Activated naive CD4-positive, alpha-beta T cell treated with anti-CD3 and anti-CD28 coated beads, Interleukin-2, amount 50 U/mL, for 24 hours (primary cell): ENCODE data around the gene APOL2.
"Not testable (repeated sequence)": the region's sequence is repeated elsewhere in the genome, so short reads cannot be mapped to it uniquely, and the experiment has no call there.

ENCODE experiments used
- H3K27ac Mint-ChIP-seq: one replicate; pipeline ENCODE4 v1.8.0; 2021; ENCODE audit warnings: mild to moderate bottlenecking, mixed read lengths
- H3K27me3 Mint-ChIP-seq: one replicate; pipeline ENCODE4 v1.8.0; 2021; ENCODE audit warnings: mixed read lengths
- H3K36me3 Mint-ChIP-seq: one replicate; pipeline ENCODE4 v1.8.0; 2021; ENCODE audit warnings: mixed read lengths
- H3K4me1 Mint-ChIP-seq: one replicate; pipeline ENCODE4 v1.8.0; 2021; ENCODE audit warnings: mixed read lengths
- H3K4me3 Mint-ChIP-seq: one replicate; pipeline ENCODE4 v1.8.0; 2021; ENCODE audit warnings: mild to moderate bottlenecking, mixed read lengths
- H3K9me3 Mint-ChIP-seq: one replicate; pipeline ENCODE4 v1.8.0; 2021; ENCODE audit warnings: mixed read lengths

APOL2 gene

DNA sequence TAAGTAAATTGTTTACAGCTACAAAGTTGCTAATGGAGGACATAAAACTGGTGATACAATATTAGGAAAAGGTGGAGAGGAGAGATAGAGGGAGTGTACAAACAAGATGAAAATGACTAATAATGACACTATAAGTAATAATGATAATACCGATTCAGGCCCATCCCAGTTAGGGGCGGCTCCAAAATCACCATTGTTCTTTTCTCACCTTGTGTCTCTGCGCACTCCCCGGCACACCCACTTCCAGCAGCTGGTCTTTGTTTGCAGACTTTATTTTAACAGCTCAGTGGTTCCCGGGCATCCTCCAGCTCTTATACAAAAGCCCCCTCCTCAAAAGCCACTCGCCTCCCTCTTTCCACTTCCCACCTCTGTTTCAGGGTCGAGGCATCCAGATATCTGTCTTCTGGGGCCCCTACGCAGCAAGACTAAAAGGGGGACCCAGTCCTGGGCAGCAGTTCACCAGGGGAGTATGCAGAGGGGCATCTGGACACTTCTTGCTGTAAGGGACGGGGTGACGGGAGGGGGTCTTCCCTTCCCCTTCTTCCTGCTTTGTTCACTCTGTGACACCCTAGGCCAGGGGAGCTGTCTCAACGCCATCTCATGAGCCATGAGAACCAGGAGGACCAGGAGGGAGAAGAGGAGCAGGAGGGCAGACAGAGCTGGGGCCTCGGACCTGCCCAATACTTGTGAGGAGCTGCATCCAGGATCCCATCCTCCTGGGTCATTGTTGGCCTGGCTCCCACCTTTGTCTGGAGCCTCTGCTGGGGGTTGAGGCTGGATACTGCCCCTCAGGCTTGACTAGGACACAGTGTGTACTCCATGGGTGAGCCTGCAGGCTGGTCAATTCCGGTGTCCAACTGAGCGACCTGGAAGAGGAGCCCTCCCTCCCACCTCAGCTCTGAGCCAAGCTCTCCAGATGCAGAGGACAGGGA is 2.7 kb downstream of the APOL2 start:
- Mint-ChIP-seq H3K4me1 (peaks cover 58% of the 10 kb centered on the region), H3K4me3 (peak overlapping the region; percentile 97), H3K27ac (peak overlapping the region; percentile 91), H3K27me3 (no peaks in the 10 kb centered on the region), H3K9me3 (no peaks in the 10 kb centered on the region), H3K36me3 (peaks cover 34% of the 10 kb centered on the region)

DNA sequence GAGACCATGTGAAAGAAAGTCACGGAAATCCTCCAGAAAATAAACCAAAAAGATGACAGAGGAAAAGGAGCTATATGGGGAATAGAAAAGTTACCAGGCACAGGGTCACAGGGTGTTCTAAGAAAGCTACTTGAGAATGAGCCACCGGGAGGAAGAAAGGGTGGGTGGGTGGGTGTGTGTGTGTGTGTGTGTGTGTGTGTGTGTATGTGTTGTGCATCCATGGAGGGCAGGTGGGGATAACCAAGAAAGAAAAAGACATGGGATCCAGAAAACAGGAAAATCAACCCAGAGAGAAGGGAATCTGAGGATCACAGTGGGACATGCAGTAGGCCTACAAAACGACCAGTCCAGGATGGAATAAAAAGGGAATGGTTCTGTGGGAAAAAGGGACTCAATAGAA is 3.7 kb downstream of the APOL2 start:
- H3K27ac Mint-ChIP-seq: peak overlapping the region; percentile 91
- peaks cover 37% of the 10 kb centered on the region for H3K36me3 Mint-ChIP-seq
- H3K4me3 Mint-ChIP-seq: peak overlapping the region; percentile 97
- peaks cover 58% of the 10 kb centered on the region for H3K4me1 Mint-ChIP-seq
- H3K9me3 Mint-ChIP-seq: no peaks in the 10 kb centered on the region
- H3K27me3 Mint-ChIP-seq: no peaks in the 10 kb centered on the region

DNA sequence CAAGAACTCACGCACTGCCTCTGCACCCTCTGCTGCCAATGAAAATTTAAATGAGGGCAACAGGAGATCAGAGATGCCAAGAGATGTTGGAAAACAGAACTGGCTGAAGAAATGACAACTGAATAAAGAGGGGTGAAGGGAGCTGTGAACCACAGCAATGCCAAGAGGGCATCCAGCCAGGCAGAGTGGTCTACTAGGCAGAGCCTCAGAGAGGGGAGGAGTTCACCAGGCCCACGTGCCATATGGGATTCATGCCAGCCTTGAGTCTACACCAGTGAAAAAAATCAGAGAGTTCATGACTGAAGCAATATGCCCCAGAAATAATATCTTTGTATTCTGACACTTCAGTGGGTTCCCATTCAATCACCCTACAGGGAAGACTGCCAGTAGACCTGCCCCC is 4.4 kb downstream of the APOL2 start:
- Mint-ChIP-seq H3K4me3 (peak overlapping the region; percentile 24), H3K27ac (peak overlapping the region; percentile 79), H3K9me3 (no peaks in the 10 kb centered on the region), H3K27me3 (no peaks in the 10 kb centered on the region), H3K36me3 (peaks cover 39% of the 10 kb centered on the region), H3K4me1 (peaks cover 55% of the 10 kb centered on the region)

DNA sequence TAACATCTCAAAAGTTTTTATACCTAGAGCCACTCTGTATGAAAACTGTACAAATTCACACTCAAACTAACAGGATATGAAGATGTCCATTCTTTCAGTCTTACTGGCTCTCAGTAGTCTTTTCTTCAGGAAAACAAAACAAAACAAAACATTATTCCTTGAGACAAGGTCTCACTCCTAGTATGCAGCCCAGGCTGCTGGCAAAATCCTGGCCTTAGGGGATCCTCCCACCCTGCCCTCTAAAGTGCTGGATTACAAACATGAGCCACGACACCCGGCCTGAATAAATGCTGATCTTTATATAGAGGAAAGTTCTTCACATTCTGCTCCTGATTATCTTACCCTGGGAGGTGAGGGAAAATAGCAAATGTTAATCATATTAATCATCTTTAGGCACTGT is 5.1 kb downstream of the APOL2 start:
- peaks cover 48% of the 10 kb centered on the region for H3K4me1 Mint-ChIP-seq
- H3K4me3 Mint-ChIP-seq: no peak overlapping the region
- H3K27me3 Mint-ChIP-seq: no peaks in the 10 kb centered on the region
- peaks cover 39% of the 10 kb centered on the region for H3K36me3 Mint-ChIP-seq
- H3K9me3 Mint-ChIP-seq: no peaks in the 10 kb centered on the region
- H3K27ac Mint-ChIP-seq: peak overlapping the region; percentile 15

DNA sequence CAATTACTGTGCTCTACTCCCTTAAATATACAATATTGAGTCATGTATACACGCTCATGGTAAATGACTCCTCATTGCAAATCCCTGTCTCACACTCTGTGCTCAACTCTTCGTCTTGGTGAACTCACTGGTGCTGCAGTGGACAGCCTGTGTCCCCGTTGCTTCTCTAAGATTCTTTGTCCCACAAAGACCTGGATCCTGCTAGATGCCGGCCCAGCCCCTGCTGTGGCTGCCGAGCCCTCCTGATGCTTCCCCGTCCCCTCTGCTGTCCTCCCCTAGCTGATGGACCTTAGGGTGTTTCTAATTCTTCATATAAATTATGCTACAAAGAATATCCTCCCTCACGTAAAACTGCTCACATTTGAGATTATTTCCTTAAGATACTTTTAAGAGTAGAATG is 5.5 kb downstream of the APOL2 start:
- H3K27me3 Mint-ChIP-seq: no peaks in the 10 kb centered on the region
- peaks cover 46% of the 10 kb centered on the region for H3K4me1 Mint-ChIP-seq
- no peak overlapping the region for H3K4me3 Mint-ChIP-seq
- H3K27ac Mint-ChIP-seq: no peak overlapping the region
- H3K36me3 Mint-ChIP-seq: peaks cover 39% of the 10 kb centered on the region
- no peaks in the 10 kb centered on the region for H3K9me3 Mint-ChIP-seq

DNA sequence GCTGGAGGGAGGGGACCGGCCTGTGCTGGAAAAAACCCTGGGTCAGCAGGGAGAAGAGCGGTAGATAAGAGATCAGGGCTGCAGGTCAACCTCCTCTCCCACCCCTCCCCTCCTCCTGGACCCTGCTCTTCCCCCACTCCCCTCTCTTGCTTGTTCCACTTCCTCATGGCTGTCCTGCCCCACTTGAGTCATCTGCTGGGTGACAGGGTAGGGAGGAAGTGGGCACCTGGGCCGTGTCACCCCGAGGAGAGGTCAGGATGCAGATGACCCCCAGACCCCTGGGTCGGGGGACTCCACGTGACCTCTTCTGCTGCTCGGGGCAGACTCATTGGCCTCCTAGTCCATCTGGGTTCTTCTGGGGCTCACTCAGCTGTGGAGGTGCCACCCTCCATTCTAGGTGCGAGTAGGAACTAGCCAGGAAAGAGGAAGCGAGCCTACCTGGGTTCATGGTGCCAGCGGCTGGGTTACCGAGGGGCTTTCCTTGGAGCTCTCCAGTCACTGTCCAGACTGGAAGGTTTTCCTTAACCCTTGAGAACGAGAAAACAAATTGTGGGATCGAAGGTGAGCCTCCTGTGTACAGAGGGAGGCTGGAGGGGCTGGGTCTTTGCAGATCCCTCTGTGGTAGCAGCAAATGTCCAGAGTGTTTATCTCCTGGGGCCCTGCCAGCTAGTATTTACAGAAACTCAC is 6.5 kb downstream of the APOL2 start:
- no peaks in the 10 kb centered on the region for H3K9me3 Mint-ChIP-seq
- no peak overlapping the region for H3K27ac Mint-ChIP-seq
- H3K36me3 Mint-ChIP-seq: peaks cover 39% of the 10 kb centered on the region
- no peak overlapping the region for H3K4me3 Mint-ChIP-seq
- H3K4me1 Mint-ChIP-seq: peaks cover 39% of the 10 kb centered on the region
- H3K27me3 Mint-ChIP-seq: no peaks in the 10 kb centered on the region

DNA sequence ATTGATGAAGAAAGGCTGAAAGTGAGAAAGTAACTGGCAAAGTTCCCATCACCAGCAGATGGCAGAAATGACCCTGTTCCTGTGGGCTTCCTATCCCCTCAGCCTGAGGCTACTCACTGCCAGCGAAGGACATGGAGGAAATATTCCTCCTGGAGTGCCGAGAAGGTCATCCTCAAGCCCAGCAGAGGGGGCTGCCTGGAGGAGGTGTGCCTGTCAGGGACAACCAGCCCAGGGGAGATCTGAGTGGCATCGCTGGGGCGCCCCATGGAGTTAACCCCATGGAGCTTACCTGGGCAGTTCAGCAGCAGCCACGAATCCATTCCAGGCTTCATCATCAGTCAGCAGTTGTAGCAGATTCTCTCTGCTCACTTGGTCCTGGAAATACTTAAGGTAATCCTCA is 8.3 kb downstream of the APOL2 start:
- not testable (repeated sequence) for H3K27ac Mint-ChIP-seq, H3K27me3 Mint-ChIP-seq, H3K4me3 Mint-ChIP-seq, H3K9me3 Mint-ChIP-seq
- H3K36me3 Mint-ChIP-seq: peaks cover 40% of the 10 kb centered on the region
- H3K4me1 Mint-ChIP-seq: peaks cover 23% of the 10 kb centered on the region

DNA sequence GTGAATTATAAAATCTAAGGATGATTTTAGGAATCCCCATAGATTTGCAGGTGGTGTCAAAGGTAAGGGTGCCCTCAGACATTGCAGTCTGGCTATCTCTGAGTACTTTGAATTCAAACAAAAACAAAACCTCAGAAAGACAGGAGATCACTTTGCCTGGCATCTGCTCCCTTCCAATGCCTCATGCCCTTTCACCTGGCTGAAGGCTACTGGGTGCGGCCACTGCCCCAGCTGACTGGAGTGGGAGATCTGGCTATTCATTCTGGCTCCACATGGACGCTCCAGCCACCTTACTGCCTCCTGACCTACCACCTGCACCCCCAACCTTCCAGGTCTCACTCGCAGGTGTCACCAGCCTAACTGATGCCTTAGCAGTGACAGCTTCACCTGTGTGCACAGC is 9.7 kb downstream of the APOL2 start:
- not testable (repeated sequence) for H3K27me3 Mint-ChIP-seq, H3K4me1 Mint-ChIP-seq, H3K4me3 Mint-ChIP-seq, H3K9me3 Mint-ChIP-seq, H3K27ac Mint-ChIP-seq
- H3K36me3 Mint-ChIP-seq: peaks cover 26% of the 10 kb centered on the region

DNA sequence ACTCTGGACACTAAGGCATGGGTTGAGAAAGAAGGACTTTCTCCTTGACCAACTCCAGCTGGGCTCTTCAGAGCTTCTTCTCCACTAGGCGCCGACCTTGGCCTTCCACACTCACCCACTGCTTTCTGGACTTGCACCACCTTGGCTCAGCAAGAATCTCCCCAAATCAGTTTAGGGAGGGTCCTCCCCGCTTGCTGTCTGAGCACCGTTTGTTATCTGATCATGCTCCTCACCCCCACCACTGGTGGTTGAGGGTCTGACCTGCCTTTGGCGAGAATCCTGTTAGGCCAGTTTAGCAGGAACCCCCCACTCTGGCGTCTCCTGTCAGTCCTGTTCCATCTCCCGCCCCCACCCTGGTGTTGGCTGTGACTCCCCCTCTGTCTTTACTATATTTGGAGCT is 10.4 kb downstream of the APOL2 start:
- Mint-ChIP-seq H3K9me3 (no peaks in the 10 kb centered on the region), H3K4me3 (no peak overlapping the region), H3K27me3 (no peaks in the 10 kb centered on the region), H3K4me1 (peaks cover 2% of the 10 kb centered on the region), H3K36me3 (peaks cover 22% of the 10 kb centered on the region), H3K27ac (no peak overlapping the region)

DNA sequence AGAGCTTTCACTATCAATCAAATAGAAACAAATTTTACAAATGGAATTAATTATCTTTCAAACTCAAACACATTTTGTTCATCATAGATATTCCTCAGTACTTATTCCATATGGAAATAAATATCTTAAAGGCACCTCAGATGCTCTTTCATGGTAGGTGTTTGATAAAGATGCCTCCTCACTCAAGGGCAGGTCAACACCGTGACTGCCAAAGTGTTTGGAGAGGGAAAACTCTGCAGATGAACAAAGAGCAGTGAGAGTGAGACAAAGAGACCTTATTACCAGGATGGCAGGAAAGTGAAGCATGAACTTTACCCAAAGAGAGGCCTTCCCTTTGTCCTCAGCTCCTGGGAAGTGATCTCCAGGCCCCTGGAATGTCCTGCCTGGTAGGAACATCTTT is 11.0 kb downstream of the APOL2 start:
- Mint-ChIP-seq H3K36me3 (peaks cover 20% of the 10 kb centered on the region), H3K27ac (peak overlapping the region; percentile 17)
- H3K9me3 Mint-ChIP-seq, H3K27me3 Mint-ChIP-seq, H3K4me3 Mint-ChIP-seq, H3K4me1 Mint-ChIP-seq: not testable (repeated sequence)

DNA sequence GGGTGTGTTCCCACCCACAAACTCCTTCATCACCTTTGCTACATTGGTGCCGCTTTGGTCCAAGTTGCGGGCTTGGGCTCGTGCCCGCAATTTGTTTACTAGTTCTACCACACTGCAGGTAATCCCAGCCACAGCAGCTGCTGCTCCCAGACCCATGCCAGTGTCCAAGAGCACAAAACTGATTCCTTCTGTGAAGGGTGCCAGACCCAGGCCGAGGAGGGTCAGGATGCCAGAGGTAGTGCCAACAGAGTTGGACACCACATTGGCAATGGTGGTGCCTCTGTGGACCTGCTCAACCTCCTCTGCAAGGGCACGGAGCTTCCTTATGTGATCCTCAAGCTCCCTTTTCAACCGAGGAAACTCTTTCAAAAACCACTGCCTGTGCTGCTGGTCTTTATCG is 11.5 kb downstream of the APOL2 start:
- Mint-ChIP-seq H3K36me3 (peaks cover 20% of the 10 kb centered on the region), H3K4me1 (no peaks in the 10 kb centered on the region), H3K4me3 (no peak overlapping the region), H3K9me3 (no peaks in the 10 kb centered on the region), H3K27ac (no peak overlapping the region), H3K27me3 (no peaks in the 10 kb centered on the region)

DNA sequence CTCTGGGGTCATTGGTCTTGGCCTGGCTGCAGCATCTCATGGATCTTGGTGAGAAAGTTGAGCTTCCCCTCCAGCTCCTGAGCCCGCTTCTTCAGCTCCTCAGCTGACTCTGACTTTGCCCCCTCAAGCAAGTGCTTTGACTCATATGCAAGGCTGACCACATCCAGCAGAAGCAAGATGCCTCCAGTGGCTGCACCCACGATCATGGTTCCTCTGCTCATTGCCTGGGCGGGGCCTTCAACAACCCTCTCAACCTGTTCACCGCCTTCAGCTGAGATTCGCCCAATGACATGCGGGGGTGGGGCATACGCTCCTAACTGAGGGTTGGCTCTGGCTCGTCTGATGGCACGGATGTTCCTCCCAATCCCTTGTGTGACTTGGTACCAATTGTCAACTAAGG is 11.9 kb downstream of the APOL2 start:
- no peak overlapping the region for H3K27ac Mint-ChIP-seq
- no peaks in the 10 kb centered on the region for H3K9me3 Mint-ChIP-seq
- H3K36me3 Mint-ChIP-seq: peaks cover 18% of the 10 kb centered on the region
- H3K4me3 Mint-ChIP-seq: no peak overlapping the region
- H3K4me1 Mint-ChIP-seq: peaks cover 3% of the 10 kb centered on the region
- no peaks in the 10 kb centered on the region for H3K27me3 Mint-ChIP-seq

DNA sequence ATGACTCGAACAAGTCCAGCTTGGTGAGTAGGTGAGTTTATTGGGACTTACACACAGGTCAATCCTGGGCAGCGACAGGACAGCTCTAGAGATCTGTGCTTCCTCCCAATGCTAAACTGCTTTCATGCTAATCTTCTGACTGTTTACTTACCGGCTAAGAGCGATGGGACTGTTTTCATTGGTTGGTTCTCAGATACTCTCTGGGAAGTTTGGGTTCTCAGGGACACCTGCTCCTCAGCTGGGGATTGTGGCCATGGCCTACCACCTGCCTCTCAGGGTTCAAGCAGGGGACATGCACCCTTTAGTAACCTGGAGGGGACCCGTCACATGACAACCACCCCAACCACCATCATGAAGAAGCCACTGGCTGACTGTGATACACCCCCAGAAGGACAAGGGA is 13.1 kb downstream of the APOL2 start:
- Mint-ChIP-seq H3K27ac (no peak overlapping the region), H3K36me3 (peaks cover 11% of the 10 kb centered on the region), H3K4me1 (peaks cover 15% of the 10 kb centered on the region), H3K9me3 (no peaks in the 10 kb centered on the region), H3K27me3 (no peaks in the 10 kb centered on the region), H3K4me3 (no peak overlapping the region)

DNA sequence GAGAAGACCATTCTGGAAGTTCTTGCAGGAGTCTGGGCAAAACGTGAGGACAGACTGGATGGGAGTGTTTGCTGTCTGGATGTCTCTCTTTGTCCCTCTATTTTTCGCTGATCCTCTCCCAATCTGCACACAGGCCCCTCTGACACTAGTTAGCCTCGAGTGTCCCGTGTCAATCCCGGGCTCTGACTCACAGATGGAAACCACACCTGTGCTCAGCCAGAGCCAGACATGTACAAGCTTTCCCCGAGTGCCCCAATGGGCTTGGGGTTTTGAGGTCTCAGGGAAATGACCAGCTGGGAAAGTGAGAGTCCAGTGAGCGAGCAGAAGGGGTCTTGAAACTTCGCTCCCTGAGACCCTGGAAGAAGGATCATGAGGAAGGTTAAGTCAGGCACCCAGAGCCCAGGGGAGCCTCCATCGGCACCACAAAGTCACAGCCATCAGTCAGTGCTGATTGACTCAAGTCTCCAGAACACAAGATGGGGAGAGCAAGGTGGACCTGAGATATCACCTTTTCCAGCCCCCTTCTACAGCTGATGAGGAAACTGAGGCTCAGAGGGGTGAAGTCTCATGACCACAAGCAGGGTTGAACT is 13.9 kb downstream of the APOL2 start:
- Mint-ChIP-seq H3K4me3 (no peak overlapping the region), H3K9me3 (no peaks in the 10 kb centered on the region), H3K4me1 (peaks cover 20% of the 10 kb centered on the region), H3K27me3 (no peaks in the 10 kb centered on the region), H3K27ac (no peak overlapping the region), H3K36me3 (peaks cover 11% of the 10 kb centered on the region)

DNA sequence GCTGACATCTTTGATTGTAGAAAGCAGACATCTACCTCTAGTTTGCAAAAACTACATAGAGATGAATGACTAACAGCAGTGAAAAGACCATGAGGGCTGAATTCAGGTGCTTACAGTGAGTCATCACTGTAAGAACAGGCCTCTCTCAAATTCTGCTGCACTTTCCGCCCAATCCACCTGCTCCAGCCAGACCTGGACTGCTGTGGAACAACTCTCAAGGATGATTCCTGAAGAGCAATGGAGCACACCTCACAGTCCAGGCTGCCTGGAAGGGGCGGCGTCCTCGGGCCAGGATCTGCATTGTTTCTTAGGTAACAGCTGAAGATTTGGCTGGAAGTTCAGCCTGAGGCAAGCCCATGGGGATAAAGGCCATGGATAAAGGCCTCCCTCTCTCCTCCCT is 15.1 kb downstream of the APOL2 start:
- no peak overlapping the region for H3K4me3 Mint-ChIP-seq
- H3K27me3 Mint-ChIP-seq: no peaks in the 10 kb centered on the region
- peaks cover 10% of the 10 kb centered on the region for H3K36me3 Mint-ChIP-seq
- H3K27ac Mint-ChIP-seq: no peak overlapping the region
- no peaks in the 10 kb centered on the region for H3K9me3 Mint-ChIP-seq
- H3K4me1 Mint-ChIP-seq: peaks cover 24% of the 10 kb centered on the region

DNA sequence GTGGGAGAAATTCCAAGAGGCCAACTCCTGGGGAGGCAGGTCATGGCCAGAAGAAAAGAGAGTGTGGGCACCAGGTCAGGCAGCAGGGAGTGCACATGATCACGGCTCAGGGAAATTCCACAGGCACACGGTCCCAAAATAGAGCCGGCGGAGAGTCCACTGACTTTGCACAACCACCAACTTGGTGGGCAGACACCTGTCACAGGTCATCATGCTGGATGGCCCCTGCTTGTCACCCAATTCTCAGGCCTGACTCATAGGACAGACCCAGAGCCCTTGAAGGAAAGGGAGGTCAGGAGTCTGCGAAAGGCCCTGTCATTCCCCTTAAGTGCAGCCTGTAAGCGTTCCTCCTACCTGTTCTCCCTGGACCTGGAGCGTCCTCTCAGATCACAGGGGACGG is 15.8 kb downstream of the APOL2 start:
- peaks cover 24% of the 10 kb centered on the region for H3K4me1 Mint-ChIP-seq
- peaks cover 8% of the 10 kb centered on the region for H3K36me3 Mint-ChIP-seq
- no peaks in the 10 kb centered on the region for H3K9me3 Mint-ChIP-seq
- no peak overlapping the region for H3K27ac Mint-ChIP-seq
- H3K4me3 Mint-ChIP-seq: no peak overlapping the region
- no peaks in the 10 kb centered on the region for H3K27me3 Mint-ChIP-seq
